A549 (cell line): ENCODE results near the gene COL5A1. TPM values are rescaled to one million over a fixed set of nuclear protein-coding genes. Genes with fewer than 3 reads are reported as not detected.

Experiments
- ATAC-seq, 2 experiments: fragments of 200-7000 bp in 1 of 2; fragments of >200 bp in 1 of 2; cut with Nextera tagmentation in 1 of 2; cut with Tn5 transposase in 1 of 2; 3 replicates each; pipeline versions ENCODE4 v1.8.0 to v1.9.1; 2018 to 2020; ENCODE audit warnings: mild to moderate bottlenecking in 1 of 2, moderate library complexity in 1 of 2
- CTCF ChIA-PET: fragments of 300-600 bp; sonication (Branson Sonifier 250); formaldehyde crosslinking; extraction: SDS; loops from one replicate; lab custom pipeline; 2021; ENCODE audit warnings: antibody characterized with exemption, inconsistent platforms; lab: Yijun Ruan, JAX
- POLR2A ChIA-PET: fragments of 350-600 bp; formaldehyde crosslinking; extraction: SDS; loops from one replicate; lab custom pipeline; 2021; ENCODE audit warnings: antibody characterized with exemption, inconsistent platforms; lab: Yijun Ruan, JAX
- DNase-seq, 2 experiments: peaks; one replicate each; pipeline versions ENCODE4 v3.0.0 to v3.0.0-alpha.2; 2011 to 2016; ENCODE audit warnings: low read depth in 1 of 2, low spot score in 1 of 2
- FAIRE-seq: peaks from 2 replicates; lab custom pipeline; 2011; peaks lifted over from hg19 to GRCh38; lab: Jason Lieb, UNC
- H3K27ac ChIP-seq, 2 experiments: fragments of >200 bp; sonication (Bioruptor Twin); formaldehyde crosslinking; 3 replicates each; pipeline ENCODE4 v1.5.1; 2016 to 2017
- H3K4me1 ChIP-seq: fragments of >200 bp; sonication (Bioruptor Twin); formaldehyde crosslinking; 3 replicates; pipeline ENCODE4 v1.6.1; 2016
- H3K4me2 ChIP-seq: fragments of >200 bp; sonication (Bioruptor Twin); formaldehyde crosslinking; 3 replicates; pipeline ENCODE4 v1.6.1; 2016
- H3K4me3 ChIP-seq: fragments of >200 bp; sonication (Bioruptor Twin); formaldehyde crosslinking; 3 replicates; pipeline ENCODE4 v1.5.1; 2016
- H3K9me3 ChIP-seq: fragments of >200 bp; sonication (Bioruptor Twin); formaldehyde crosslinking; 3 replicates; pipeline ENCODE4 v1.6.1; 2016
- ATOH8 ChIP-seq: fragments of 250-450 bp; sonication (Bioruptor Pico); IDR thresholded peaks from 2 replicates; pipeline ENCODE4 v1.5.0; 2020; ENCODE audit warnings: low read depth, mild to moderate bottlenecking, moderate library complexity
- BCL3 ChIP-seq: fragments of >200 bp; sonication (Bioruptor Twin); formaldehyde crosslinking; IDR thresholded peaks from 3 replicates; pipeline ENCODE4 v1.6.1; 2016
- CHD2 ChIP-seq: fragments of 150-350 bp; IDR thresholded peaks from 2 replicates; pipeline ENCODE4 v1.6.1; 2014; ENCODE audit warnings: low read length; ENCODE audit not compliant: partially characterized antibody
- E2F6 ChIP-seq: IDR thresholded peaks from 2 replicates; pipeline ENCODE4 v1.6.1; 2012; ENCODE audit warnings: low read depth, borderline replicate concordance
- GATA3 ChIP-seq: IDR thresholded peaks from 2 replicates; pipeline ENCODE4 v1.6.1; 2012; ENCODE audit warnings: borderline replicate concordance
- HDAC2 ChIP-seq: fragments of 200-600 bp; sonication (generic); IDR thresholded peaks from 2 replicates; pipeline ENCODE4 v1.6.1; 2016
- HOXA7 ChIP-seq: fragments of 250-450 bp; sonication (Bioruptor Pico); IDR thresholded peaks from 2 replicates; pipeline ENCODE4 v1.5.0; 2020; ENCODE audit warnings: mild to moderate bottlenecking, moderate library complexity
- HOXB5 ChIP-seq: fragments of 250-450 bp; sonication (Bioruptor Pico); IDR thresholded peaks from 2 replicates; pipeline ENCODE4 v1.5.0; 2020; ENCODE audit warnings: mild to moderate bottlenecking, moderate library complexity
- JUN ChIP-seq, 2 experiments: fragments of >200 bp; sonication (Bioruptor Twin); formaldehyde crosslinking; IDR thresholded peaks; 2 replicates in 1 of 2; 3 replicates in 1 of 2; pipeline ENCODE4 v1.6.1; 2016 to 2017
- KDM1A ChIP-seq: fragments of 200-600 bp; sonication (generic); IDR thresholded peaks from 2 replicates; pipeline ENCODE4 v1.6.1; 2016; ENCODE audit warnings: low read depth, mild to moderate bottlenecking
- MAFK ChIP-seq: fragments of 450-650 bp; IDR thresholded peaks from 2 replicates; pipeline ENCODE4 v1.6.1; 2014; ENCODE audit not compliant: partially characterized antibody
- MAX ChIP-seq: IDR thresholded peaks from 2 replicates; pipeline ENCODE4 v1.6.1; 2012
- MAZ ChIP-seq: fragments of 150-350 bp; IDR thresholded peaks from 2 replicates; pipeline ENCODE4 v1.6.1; 2014; ENCODE audit warnings: antibody characterized with exemption, low read depth, low read length, borderline replicate concordance
- NFE2L2 ChIP-seq: fragments of 150-350 bp; conservative IDR thresholded peaks from 2 replicates; pipeline ENCODE4 v1.6.1; 2014; ENCODE audit warnings: low read length
- NPAS2 ChIP-seq: fragments of 250-450 bp; sonication (Bioruptor Pico); IDR thresholded peaks from 2 replicates; pipeline ENCODE4 v1.8.0; 2022; ENCODE audit warnings: mild to moderate bottlenecking, moderate library complexity, borderline replicate concordance
- REST ChIP-seq: fragments of 200-600 bp; sonication (generic); IDR thresholded peaks from 2 replicates; pipeline ENCODE4 v1.6.1; 2016; ENCODE audit warnings: antibody characterized with exemption, mild to moderate bottlenecking, moderate library complexity
- SREBF2 ChIP-seq: fragments of 450-650 bp; IDR thresholded peaks from 2 replicates; pipeline ENCODE4 v1.6.1; 2014; ENCODE audit warnings: mild to moderate bottlenecking, moderate library complexity
- TFCP2L1 ChIP-seq: fragments of 250-450 bp; sonication (Bioruptor Pico); IDR thresholded peaks from 2 replicates; pipeline ENCODE4 v1.5.0; 2021; ENCODE audit warnings: mild to moderate bottlenecking
- USF2 ChIP-seq: fragments of 450-650 bp; IDR thresholded peaks from 2 replicates; pipeline ENCODE4 v1.6.1; 2014; ENCODE audit warnings: antibody characterized with exemption
- ZFP36 ChIP-seq: fragments of 450-650 bp; IDR thresholded peaks from 2 replicates; pipeline ENCODE4 v1.6.1; 2014; ENCODE audit warnings: borderline replicate concordance; ENCODE audit not compliant: partially characterized antibody
- ZSCAN20 ChIP-seq: fragments of 250-450 bp; sonication (Bioruptor Pico); IDR thresholded peaks from 2 replicates; pipeline ENCODE4 v1.8.0; 2022; ENCODE audit warnings: mild to moderate bottlenecking, moderate library complexity
- WGBS: methylation state at CpG from one replicate; pipeline ENCODE4 v1.1.6; 2017; ENCODE audit errors: missing lambda C conversion rate; 5-methylcytosine and 5-hydroxymethylcytosine counted together
- polyA plus RNA-seq, 4 experiments: library from polyadenylated mRNA; depleted of rRNA in 3 of 4; stranded (reverse); fragments of >200 nt; fragmentation: RNase III in 1 of 4; extraction: RNeasy Plus Mini Kit Qiagen cat#74134 plus additional on column Dnase treatment in 1 of 4; gene quantifications; 2 replicates in 3 of 4; 3 replicates in 1 of 4; pipeline ENCODE4 v1.2.3, GENCODE V29; 2011 to 2017

COL5A1 gene
- polyA plus RNA-seq, 2 of the 4 experiments (the other 2 are of a cell fraction): 16.1 to 67.5 TPM

- no peak for ATAC-seq
- ChIA-PET POLR2A (no interaction called here), CTCF (interaction anchor here (0.6 to 6.7 kb wide), 14 partner anchors 10 to 248 kb away, joined by 3 to 70 read pairs (median 5); no protein-coding TSS in a partner anchor)
- TF ChIP-seq KDM1A (no peak), CHD2 (no peak), BCL3 (no peak)
- no peak for DNase-seq
- no peak overlapping the region for H3K4me3 ChIP-seq
- no peak for FAIRE-seq
- WGBS: 89% methylated on average over 29 of the region's 31 CpGs
- H3K27ac ChIP-seq: no peak overlapping the region
- H3K4me2 ChIP-seq: no peak overlapping the region
- peaks cover 10% of the 10 kb centered on the region for H3K4me1 ChIP-seq
- H3K9me3 ChIP-seq: no peaks in the 10 kb centered on the region
Observed at GRCh38 chr9:134690946-134691694, 49.5 kb downstream of the COL5A1 start.

- ATAC-seq (no peak), FAIRE-seq (no peak), DNase-seq (no peak)
- POLR2A ChIA-PET: no interaction called here
- no peak overlapping the region for H3K27ac ChIP-seq
- no peak overlapping the region for H3K4me2 ChIP-seq
- no peak overlapping the region for H3K4me3 ChIP-seq
- H3K4me1 ChIP-seq: peaks cover 10% of the 10 kb centered on the region
- no peak for TF ChIP-seq NPAS2 (CRISPR knock-in tag)
- no peak for TF ChIP-seq REST
- TF ChIP-seq NFE2L2: no peak
- no peak for TF ChIP-seq GATA3
- TF ChIP-seq HDAC2: no peak
- no peak for TF ChIP-seq TFCP2L1 (CRISPR knock-in tag)
- no peak for TF ChIP-seq JUN (IDR thresholded peaks at IDR 0.05)
- no peak for TF ChIP-seq MAX
- no peak for TF ChIP-seq CHD2
- TF ChIP-seq BCL3: no peak
- no peak for TF ChIP-seq SREBF2
- no peak for TF ChIP-seq ATOH8 (CRISPR knock-in tag)
- no peak for TF ChIP-seq HOXA7
- TF ChIP-seq USF2: no peak
- TF ChIP-seq ZSCAN20: no peak
- TF ChIP-seq ZFP36: no peak
- TF ChIP-seq MAFK: no peak
- TF ChIP-seq MAZ: no peak
- TF ChIP-seq E2F6: no peak
- TF ChIP-seq HOXB5 (CRISPR knock-in tag): no peak
- no peaks in the 10 kb centered on the region for H3K9me3 ChIP-seq
- CTCF ChIA-PET: interaction anchor here (0.6 to 6.7 kb wide), 12 partner anchors 8 to 915 kb away, joined by 3 to 70 read pairs (median 4); no protein-coding TSS in a partner anchor
- 79% methylated on average over 23 of the region's 23 CpGs for WGBS
Observed at GRCh38 chr9:134691695-134692572, 50.3 kb downstream of the COL5A1 start.
